ENCODE measurements around the gene NME1. TPM values are rescaled to one million over a fixed set of nuclear protein-coding genes. Genes with fewer than 3 reads are reported as not detected.

The NME1 gene
- total RNA-seq, 1 experiment from 2014 or later: 238 TPM

DNA sequence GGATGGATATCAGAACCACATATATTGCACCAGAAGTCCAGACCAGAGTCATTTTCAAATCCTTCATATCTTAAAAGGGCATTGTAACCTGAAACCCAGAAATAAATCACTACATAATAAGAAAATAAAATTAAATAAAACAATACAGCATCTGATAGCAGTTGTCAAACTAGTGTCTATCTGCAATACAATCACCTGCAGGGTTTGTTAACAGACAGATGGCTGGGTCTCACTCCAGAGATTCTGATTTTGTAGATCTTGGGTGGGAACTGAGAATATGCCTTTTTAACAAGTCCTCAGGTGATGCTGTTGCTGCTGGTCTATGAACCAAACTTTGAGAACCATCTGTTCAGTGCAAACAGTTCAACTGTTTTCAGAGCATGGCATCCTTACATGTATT is 50.5 kb downstream of the NME1 start:
- no peak overlapping the region for H3K27ac Mint-ChIP-seq
- H3K9me3 Mint-ChIP-seq: no peaks in the 10 kb centered on the region
- peaks cover 62% of the 10 kb centered on the region for H3K36me3 Mint-ChIP-seq
- CTCF ChIA-PET: no interaction called here
- no peak for TF ChIP-seq CREB1 (CRISPR knock-in tag; IDR thresholded peaks at IDR 0.05)
- no peak for TF ChIP-seq MXD4 (CRISPR knock-in tag; IDR thresholded peaks at IDR 0.05; ENCODE audit: borderline replicate concordance)
- TF ChIP-seq, protein P1, sequence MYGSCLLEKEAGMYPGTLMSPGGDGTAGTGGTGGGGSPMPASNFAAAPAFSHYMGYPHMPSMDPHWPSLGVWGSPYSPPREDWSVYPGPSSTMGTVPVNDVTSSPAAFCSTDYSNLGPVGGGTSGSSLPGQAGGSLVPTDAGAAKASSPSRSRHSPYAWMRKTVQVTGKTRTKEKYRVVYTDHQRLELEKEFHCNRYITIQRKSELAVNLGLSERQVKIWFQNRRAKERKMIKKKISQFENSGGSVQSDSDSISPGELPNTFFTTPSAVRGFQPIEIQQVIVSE (CRISPR knock-in tag; IDR thresholded peaks at IDR 0.05; ENCODE audit: borderline replicate concordance): no peak
- TF ChIP-seq, protein P2, sequence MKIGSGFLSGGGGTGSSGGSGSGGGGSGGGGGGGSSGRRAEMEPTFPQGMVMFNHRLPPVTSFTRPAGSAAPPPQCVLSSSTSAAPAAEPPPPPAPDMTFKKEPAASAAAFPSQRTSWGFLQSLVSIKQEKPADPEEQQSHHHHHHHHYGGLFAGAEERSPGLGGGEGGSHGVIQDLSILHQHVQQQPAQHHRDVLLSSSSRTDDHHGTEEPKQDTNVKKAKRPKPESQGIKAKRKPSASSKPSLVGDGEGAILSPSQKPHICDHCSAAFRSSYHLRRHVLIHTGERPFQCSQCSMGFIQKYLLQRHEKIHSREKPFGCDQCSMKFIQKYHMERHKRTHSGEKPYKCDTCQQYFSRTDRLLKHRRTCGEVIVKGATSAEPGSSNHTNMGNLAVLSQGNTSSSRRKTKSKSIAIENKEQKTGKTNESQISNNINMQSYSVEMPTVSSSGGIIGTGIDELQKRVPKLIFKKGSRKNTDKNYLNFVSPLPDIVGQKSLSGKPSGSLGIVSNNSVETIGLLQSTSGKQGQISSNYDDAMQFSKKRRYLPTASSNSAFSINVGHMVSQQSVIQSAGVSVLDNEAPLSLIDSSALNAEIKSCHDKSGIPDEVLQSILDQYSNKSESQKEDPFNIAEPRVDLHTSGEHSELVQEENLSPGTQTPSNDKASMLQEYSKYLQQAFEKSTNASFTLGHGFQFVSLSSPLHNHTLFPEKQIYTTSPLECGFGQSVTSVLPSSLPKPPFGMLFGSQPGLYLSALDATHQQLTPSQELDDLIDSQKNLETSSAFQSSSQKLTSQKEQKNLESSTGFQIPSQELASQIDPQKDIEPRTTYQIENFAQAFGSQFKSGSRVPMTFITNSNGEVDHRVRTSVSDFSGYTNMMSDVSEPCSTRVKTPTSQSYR (CRISPR knock-in tag; IDR thresholded peaks at IDR 0.05): no peak
- TF ChIP-seq, protein P3, sequence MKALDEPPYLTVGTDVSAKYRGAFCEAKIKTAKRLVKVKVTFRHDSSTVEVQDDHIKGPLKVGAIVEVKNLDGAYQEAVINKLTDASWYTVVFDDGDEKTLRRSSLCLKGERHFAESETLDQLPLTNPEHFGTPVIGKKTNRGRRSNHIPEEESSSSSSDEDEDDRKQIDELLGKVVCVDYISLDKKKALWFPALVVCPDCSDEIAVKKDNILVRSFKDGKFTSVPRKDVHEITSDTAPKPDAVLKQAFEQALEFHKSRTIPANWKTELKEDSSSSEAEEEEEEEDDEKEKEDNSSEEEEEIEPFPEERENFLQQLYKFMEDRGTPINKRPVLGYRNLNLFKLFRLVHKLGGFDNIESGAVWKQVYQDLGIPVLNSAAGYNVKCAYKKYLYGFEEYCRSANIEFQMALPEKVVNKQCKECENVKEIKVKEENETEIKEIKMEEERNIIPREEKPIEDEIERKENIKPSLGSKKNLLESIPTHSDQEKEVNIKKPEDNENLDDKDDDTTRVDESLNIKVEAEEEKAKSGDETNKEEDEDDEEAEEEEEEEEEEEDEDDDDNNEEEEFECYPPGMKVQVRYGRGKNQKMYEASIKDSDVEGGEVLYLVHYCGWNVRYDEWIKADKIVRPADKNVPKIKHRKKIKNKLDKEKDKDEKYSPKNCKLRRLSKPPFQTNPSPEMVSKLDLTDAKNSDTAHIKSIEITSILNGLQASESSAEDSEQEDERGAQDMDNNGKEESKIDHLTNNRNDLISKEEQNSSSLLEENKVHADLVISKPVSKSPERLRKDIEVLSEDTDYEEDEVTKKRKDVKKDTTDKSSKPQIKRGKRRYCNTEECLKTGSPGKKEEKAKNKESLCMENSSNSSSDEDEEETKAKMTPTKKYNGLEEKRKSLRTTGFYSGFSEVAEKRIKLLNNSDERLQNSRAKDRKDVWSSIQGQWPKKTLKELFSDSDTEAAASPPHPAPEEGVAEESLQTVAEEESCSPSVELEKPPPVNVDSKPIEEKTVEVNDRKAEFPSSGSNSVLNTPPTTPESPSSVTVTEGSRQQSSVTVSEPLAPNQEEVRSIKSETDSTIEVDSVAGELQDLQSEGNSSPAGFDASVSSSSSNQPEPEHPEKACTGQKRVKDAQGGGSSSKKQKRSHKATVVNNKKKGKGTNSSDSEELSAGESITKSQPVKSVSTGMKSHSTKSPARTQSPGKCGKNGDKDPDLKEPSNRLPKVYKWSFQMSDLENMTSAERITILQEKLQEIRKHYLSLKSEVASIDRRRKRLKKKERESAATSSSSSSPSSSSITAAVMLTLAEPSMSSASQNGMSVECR (CRISPR knock-in tag; IDR thresholded peaks at IDR 0.05; ENCODE audit: borderline replicate concordance): no peak
- TF ChIP-seq ZBTB21 (CRISPR knock-in tag; IDR thresholded peaks at IDR 0.05; ENCODE audit: borderline replicate concordance): no peak
- TF ChIP-seq ZNF317 (CRISPR knock-in tag; IDR thresholded peaks at IDR 0.05; ENCODE audit: borderline replicate concordance, low read depth): no peak
- TF ChIP-seq, protein P4, sequence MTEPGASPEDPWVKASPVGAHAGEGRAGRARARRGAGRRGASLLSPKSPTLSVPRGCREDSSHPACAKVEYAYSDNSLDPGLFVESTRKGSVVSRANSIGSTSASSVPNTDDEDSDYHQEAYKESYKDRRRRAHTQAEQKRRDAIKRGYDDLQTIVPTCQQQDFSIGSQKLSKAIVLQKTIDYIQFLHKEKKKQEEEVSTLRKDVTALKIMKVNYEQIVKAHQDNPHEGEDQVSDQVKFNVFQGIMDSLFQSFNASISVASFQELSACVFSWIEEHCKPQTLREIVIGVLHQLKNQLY (CRISPR knock-in tag; IDR thresholded peaks at IDR 0.05): no peak
- TF ChIP-seq TP53 (CRISPR knock-in tag; IDR thresholded peaks at IDR 0.05): no peak
- no peak for TF ChIP-seq NFE2L1 (CRISPR knock-in tag; IDR thresholded peaks at IDR 0.05)
- TF ChIP-seq, protein P5, sequence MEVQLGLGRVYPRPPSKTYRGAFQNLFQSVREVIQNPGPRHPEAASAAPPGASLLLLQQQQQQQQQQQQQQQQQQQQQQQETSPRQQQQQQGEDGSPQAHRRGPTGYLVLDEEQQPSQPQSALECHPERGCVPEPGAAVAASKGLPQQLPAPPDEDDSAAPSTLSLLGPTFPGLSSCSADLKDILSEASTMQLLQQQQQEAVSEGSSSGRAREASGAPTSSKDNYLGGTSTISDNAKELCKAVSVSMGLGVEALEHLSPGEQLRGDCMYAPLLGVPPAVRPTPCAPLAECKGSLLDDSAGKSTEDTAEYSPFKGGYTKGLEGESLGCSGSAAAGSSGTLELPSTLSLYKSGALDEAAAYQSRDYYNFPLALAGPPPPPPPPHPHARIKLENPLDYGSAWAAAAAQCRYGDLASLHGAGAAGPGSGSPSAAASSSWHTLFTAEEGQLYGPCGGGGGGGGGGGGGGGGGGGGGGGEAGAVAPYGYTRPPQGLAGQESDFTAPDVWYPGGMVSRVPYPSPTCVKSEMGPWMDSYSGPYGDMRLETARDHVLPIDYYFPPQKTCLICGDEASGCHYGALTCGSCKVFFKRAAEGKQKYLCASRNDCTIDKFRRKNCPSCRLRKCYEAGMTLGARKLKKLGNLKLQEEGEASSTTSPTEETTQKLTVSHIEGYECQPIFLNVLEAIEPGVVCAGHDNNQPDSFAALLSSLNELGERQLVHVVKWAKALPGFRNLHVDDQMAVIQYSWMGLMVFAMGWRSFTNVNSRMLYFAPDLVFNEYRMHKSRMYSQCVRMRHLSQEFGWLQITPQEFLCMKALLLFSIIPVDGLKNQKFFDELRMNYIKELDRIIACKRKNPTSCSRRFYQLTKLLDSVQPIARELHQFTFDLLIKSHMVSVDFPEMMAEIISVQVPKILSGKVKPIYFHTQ (CRISPR knock-in tag; IDR thresholded peaks at IDR 0.05): no peak
- TF ChIP-seq CBFB (CRISPR knock-in tag; IDR thresholded peaks at IDR 0.05; ENCODE audit: low read depth): no peak
- TF ChIP-seq ZNF671 (CRISPR knock-in tag; IDR thresholded peaks at IDR 0.05): no peak
- TF ChIP-seq ATF3 (CRISPR knock-in tag; conservative IDR thresholded peaks at IDR 0.05): no peak
- no peak for TF ChIP-seq ZNF219 (CRISPR knock-in tag; IDR thresholded peaks at IDR 0.05; ENCODE audit: borderline replicate concordance)
- TF ChIP-seq, protein P6, sequence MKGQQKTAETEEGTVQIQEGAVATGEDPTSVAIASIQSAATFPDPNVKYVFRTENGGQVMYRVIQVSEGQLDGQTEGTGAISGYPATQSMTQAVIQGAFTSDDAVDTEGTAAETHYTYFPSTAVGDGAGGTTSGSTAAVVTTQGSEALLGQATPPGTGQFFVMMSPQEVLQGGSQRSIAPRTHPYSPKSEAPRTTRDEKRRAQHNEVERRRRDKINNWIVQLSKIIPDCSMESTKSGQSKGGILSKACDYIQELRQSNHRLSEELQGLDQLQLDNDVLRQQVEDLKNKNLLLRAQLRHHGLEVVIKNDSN (CRISPR knock-in tag; IDR thresholded peaks at IDR 0.05): no peak
- no peak for TF ChIP-seq ZNF263 (CRISPR knock-in tag; IDR thresholded peaks at IDR 0.05; ENCODE audit: low read depth)
- H3K27me3 Mint-ChIP-seq (ENCODE audit: low read depth): no peaks in the 10 kb centered on the region
- ATAC-seq: no peak
- no peak overlapping the region for H3K4me3 Mint-ChIP-seq
- POLR2A ChIA-PET: no interaction called here
- DNase-seq (ENCODE audit: low spot score): no peak
- no peaks in the 10 kb centered on the region for H3K4me1 Mint-ChIP-seq

Other genes starting within 250 kb of the NME1 start
- 39.6 to 51.9 TPM (median 41.4 TPM) in 3 replicates for gene SPAG9, start 32.7 kb upstream of the NME1 start, total RNA-seq (2021)
- gene NME2, start 12.9 kb downstream of the NME1 start, total RNA-seq (2021): 746 to 781 TPM (median 746 TPM) in 3 replicates
- gene MBTD1, start 106.5 kb downstream of the NME1 start, total RNA-seq (2021): 40.6 to 42.9 TPM (median 42.4 TPM) in 3 replicates
- gene UTP18, start 107.0 kb downstream of the NME1 start, total RNA-seq (2021): 67.4 to 74.4 TPM (median 68.8 TPM) in 3 replicates

Measured in WTC11 (cell line).